GM19099 (cell line): Measurements from ENCODE around the gene KCNK6.

Source experiments
- POLR2A ChIP-seq: IDR thresholded peaks from 3 replicates; pipeline ENCODE4 v1.6.1; 2011; ENCODE audit warnings: low read depth; ENCODE audit not compliant: insufficient read length; ENCODE audit errors: extremely low read depth

Gene KCNK6

DNA sequence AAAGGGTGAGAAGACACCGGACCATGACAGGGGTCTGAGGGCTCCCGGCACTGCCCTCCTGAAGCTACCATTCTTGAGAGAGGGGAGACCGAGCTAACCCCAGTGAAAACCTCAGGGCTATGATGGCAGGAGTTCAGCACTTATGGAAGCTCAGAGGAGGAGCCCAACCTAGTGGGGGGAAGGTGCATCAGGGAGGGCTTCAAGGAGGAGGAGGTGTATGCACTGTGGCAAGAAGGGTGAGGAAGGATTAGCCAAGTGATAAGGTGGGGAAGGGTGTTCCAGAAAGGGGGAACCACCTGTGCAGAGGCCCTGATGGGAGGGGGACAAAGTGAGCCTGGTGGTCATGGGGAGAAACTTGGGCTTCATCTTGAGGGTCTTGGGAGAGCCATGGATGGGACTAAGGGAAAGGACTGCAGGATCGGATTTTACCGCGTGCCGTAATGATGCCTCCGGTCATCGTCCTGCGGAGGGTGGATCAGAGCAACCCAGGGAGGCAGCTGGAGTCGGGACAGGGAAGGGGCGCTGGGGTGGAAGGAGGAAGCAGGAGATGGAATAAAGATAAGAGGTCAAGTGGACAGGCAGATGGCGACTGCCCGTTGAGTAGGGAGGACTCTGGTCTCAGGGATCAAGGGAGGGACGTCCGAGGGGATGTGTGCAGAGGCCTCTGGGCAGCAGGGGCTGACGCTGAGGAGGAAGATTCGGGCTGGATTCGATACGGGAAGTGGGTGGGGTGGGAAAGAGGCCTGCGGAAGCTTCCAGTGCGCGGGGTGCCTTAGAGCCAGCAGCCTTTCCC is 41.4 kb downstream of the KCNK6 start:
- TF ChIP-seq POLR2A, result no peak

DNA sequence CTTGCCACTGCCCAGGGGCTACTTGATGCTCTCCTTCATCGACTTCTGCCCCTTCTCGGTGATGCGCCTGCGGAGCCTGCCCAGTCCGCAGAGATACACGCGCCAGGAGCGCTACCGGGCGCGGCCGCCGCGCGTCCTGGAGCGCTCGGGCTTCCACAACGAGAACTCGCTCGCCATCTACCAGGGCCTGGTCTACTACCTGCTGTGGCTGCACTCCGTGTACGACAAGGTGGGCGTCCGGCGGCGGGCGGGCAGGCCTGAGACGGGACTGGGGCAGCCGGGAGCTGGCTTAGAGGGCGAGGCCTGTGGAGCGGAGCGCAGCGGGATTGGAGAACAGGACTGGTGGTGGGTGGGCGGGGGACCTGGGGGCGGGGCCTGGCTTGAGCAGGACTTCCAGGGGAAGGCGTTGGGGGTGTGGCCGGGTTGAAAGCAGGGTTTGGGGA is 42.0 kb downstream of the KCNK6 start:
- no peak for TF ChIP-seq POLR2A

DNA sequence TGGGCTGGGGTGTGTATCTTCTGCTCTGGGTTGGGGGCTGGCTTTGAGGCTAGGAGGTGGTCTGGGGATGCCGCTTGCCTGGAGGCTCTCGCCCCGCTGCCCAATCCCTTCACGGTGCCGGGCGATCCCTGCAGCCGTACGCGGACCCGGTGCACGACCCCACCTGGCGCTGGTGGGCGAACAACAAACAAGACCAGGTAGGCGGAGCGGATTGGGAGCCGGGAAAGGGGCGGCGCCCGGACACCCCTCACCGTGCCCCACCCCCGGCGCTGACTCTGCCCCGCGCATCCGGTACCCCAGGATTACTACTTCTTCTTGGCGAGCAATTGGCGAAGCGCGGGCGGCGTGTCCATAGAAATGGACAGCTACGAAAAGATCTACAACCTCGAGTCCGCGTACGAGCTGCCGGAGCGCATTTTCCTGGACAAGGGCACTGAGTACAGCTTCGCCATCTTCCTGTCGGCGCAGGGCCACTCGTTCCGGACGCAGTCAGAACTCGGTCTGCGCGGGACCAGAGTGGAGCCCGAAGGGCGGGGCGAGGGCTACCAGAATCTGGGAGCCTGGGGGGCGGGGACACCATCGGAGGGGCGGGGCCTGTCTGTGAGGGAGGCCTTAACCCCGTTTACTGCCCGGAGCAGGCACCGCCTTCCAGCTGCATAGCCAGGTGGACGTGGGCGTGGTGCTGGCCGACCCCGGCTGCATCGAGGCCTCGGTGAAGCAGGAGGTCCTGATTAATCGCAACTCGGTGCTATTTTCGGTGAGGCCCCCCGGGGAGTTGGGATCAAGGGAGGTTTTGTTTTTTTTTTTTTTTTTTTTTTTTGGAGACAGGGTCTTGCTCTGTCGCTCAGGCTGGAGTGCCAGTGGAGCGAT is 42.7 kb downstream of the KCNK6 start:
- TF ChIP-seq POLR2A, result no peak

DNA sequence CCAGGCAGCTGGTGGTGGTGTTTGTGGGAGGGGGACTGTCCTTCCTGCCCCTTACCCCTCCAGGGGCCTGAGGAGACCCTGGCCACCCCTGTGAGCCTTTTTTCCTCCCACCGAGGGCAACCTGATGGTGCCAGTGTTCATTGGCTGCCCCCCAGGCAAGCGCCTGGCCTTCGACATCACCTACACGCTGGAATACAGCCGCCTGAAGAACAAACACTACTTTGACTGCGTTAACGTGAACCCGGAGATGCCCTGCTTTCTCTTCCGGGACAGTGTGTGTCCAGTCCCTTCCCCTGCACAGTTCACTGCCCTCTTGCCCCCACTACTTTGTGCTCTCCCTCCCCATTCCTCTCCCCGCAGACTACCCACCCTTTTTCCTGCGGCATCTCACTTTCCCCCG is 47.4 kb downstream of the KCNK6 start:
- TF ChIP-seq POLR2A, result no peak

DNA sequence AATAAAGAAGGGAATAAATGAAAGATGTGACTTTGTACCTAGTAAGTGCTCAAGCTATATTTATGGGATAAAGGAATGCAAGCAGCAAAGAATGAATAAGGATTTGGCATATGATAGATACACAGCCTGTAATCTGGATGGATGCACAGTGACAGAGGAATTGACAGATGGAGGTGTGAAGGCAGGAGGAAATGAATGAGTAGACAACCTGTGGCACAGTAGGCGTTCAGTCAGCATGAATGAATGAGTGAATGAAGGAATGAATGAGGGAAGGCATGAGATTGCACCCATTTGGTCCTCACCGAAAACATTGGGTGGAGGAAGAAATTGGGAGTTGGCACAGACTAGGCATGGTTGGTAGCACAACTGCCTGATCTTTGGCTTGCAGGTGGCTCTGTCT is 49.9 kb downstream of the KCNK6 start:
- TF ChIP-seq POLR2A, result no peak

DNA sequence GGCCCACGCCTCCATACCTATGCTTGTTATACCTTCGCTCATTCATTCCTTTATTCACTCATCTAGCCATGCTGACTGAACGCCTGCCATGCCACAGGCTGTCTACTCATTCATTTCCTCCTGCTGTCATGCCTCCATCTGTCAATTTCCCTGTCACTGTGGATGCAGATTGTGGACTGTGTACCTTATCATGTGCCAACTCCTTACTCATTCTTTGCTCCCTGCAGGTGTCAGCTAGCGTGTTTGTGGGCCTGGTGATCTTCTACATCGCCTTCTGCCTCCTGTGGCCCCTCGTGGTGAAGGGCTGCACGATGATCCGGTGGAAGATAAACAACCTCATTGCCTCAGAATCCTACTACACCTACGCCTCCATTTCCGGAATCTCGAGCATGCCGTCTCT is 50.7 kb downstream of the KCNK6 start:
- no peak for TF ChIP-seq POLR2A

DNA sequence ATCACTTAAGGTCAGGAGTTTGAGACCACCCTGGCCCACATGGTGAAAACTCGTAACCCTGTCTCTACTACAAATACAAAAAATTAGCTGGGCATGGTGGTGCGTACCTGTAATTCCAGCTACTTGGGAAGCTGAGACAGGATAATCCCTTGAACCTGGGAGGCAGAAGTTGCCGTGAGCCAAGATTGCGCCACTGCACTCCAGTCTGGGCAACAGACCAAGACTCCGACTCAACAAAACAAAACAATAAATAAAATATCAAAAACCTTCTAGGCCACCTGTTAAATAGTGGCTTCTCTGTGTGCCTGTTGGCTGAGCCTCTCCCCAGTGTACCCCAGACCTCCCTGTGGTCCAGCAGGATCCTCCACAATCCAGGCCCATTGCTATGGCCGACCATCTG is 51.4 kb downstream of the KCNK6 start:
- no peak for TF ChIP-seq POLR2A

DNA sequence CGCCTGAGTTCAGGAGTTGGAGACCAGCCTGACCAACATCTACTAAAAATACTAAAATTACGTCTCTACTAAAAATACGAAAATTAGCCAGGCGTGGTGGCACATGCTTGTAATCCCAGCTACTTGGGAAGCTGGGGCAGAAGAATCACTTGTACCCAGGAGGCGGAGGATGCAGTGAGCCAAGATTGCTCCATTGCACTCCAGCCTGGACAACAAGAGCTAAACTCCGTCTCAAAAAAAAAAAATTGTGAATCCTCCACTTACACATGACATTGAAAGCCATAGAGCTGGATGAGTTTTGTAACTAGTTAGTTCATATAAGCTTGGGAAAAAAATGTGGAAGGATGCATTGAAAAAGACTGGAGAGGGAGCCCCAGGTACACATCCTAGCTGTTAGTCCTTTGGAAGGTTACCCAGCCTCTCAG is 54.3 kb downstream of the KCNK6 start:
- TF ChIP-seq POLR2A, result no peak

DNA sequence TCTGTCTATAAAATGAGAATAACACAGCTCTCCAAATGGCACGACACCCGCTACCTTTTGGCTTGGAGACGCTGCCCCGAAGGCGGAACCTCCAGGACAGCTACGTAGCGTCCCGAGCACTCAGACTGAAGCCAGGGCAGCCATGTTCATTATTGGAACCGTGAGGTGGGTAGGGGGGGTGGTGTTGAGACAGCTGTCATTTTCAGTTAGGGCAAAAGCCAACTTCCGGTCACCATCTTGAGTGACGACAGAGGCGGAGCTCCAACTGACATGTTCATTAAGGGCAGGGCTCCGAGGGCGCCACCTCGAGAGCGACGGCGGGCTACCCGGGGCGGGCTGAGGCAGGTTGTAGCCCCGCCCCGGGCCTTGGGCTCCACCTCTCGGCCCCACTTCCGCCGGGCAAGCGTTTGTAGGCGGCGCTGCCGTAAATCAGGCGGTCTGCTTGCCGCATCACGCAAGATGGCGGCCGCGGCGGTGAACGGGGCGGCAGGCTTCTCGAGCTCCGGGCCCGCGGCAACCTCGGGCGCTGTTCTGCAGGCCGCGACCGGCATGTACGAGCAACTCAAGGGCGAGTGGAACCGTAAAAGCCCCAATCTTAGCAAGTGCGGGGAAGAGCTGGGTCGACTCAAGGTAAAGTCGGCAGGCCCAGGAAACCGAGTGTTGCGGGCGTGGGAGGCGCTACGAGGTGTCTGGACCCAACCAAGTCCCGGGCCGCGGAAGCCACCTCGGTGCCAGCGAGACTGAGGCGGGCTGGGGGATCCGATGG is 54.9 kb downstream of the KCNK6 start, which contains the start of gene PSMD8:
TSS of gene PSMD8 (plus strand) at position 240 of the 766 bp plus-strand sequence. CDS start at position 271, 31 bp downstream.
- peak; percentile 98 for TF ChIP-seq POLR2A

DNA sequence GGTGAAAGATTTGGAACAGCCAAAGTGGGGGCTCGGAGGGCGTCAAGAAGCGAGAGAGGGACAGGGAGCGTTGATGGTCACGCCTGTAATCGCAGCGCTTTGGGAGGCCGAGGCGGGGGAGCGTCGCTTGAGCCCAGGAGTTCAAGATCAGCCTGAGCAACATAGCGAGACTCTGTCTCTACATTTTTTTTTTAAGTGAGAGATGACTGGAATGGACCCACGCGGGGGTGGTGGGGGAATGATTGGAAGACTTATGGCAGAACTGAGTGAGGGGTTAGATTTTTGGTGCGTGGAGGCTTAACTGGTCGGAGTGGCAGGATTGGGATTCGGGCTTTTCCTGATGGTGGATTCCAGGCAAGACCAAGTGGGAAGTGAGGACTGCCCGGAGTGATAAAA is 55.5 kb downstream of the KCNK6 start:
- no peak for TF ChIP-seq POLR2A

DNA sequence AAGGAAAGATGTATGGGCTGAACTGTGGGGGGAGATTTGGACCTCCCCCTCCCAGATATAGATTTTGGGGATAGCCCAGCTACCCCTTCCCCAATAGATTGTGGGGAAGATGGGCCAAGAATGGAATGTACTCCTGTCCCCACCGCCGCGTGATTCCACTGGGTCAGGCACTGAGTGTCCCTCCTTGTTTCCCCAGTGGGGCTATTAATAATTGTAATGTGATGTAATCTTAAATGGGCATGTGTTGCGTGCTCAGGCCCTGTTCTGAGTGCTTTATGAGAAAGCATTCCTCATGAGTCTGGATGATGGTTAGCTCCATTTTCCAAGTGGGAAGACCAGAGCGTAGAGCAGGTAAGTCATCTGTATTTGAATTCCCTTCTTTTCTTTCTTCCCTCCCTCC is 56.1 kb downstream of the KCNK6 start:
- TF ChIP-seq POLR2A, result no peak

DNA sequence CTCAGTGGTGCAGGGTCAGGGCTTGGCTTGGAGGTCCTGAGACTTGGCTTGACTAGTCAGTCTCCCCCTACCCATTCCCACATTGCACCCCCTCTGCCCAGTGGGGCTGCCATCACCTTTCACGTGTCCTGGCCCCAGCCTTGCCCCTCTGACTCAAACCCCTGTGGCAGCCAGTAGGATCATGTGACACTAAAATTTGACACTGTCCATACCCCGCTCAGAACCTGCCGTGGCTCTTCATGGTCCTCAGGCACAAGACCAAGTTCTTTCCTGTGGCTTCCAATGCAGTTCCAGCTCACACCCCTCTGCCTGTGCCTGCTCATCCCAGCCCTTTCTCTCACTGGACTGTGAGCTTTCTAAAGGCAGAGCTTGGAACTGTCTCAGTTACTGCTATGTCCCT is 56.9 kb downstream of the KCNK6 start:
- no peak for TF ChIP-seq POLR2A

DNA sequence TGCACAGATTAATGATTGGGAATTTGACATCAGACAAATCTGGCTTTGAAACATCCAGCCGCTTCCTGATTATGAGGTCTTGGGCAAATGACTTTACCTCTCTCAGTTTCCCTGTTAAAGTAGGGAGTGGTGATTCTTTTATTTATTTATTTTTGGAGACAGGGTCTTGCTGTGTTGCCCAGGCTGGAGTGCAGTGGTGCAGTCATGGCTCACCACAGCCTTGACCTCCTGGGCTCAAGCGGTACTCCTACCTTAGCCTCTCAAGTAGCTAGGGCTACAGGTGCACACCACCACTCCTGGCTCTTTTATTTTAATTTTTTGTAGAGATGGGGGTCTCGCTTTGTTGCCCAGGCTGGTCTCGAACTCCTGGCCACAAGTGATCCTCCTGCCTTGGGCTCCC is 57.4 kb downstream of the KCNK6 start:
- no peak for TF ChIP-seq POLR2A

DNA sequence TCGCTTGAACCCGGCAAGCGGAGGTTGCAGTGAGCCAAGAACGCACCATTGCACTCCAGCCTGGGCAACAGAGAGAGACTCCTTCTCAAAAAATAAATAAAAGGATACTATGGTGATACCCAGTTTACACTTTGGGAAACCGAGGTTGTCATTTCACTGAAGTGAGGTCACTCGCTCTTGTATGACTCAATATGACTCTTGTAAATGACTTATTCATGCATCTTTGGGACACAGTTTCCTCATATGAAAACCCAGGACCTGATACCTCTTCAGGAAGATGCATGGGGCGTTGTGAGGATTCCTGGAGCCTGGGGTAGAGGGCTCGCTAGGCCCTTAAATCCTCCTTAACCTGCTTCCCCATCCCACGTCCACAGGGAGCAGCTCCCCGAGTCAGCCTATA is 59.2 kb downstream of the KCNK6 start:
- no peak for TF ChIP-seq POLR2A

DNA sequence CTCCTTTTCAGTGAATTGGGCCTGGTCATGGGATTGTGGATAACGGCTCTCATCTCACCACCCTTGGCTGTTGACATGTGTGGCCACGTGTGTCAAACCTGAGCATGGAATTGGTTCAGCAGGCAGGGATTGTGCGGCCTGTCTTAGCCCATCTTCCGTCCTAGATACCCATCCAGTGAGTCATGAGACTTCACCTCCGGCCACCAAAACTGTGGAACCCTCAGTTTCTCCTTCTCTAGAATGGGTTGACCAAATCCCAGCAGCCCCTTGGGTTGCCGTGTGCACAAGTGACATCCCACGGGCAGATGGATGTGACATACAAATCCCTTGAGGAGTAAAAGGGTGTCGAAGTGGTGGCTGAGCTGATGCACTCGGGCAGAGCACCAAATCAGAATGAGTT is 61.5 kb downstream of the KCNK6 start:
- no peak for TF ChIP-seq POLR2A
